Activated CD4-positive, alpha-beta T cell treated with anti-CD3 and anti-CD28 coated beads, Interleukin-2, amount 50 U/mL, for 1 hour (primary cell): ENCODE results near the gene ZNF234.
"Not testable (repeated sequence)": the region's sequence is repeated elsewhere in the genome, so short reads cannot be mapped to it uniquely, and the experiment has no call there.

Experiments used
- DNase-seq: peaks from one replicate; pipeline ENCODE4 v3.0.0-alpha.2; 2020

Gene ZNF234

DNA sequence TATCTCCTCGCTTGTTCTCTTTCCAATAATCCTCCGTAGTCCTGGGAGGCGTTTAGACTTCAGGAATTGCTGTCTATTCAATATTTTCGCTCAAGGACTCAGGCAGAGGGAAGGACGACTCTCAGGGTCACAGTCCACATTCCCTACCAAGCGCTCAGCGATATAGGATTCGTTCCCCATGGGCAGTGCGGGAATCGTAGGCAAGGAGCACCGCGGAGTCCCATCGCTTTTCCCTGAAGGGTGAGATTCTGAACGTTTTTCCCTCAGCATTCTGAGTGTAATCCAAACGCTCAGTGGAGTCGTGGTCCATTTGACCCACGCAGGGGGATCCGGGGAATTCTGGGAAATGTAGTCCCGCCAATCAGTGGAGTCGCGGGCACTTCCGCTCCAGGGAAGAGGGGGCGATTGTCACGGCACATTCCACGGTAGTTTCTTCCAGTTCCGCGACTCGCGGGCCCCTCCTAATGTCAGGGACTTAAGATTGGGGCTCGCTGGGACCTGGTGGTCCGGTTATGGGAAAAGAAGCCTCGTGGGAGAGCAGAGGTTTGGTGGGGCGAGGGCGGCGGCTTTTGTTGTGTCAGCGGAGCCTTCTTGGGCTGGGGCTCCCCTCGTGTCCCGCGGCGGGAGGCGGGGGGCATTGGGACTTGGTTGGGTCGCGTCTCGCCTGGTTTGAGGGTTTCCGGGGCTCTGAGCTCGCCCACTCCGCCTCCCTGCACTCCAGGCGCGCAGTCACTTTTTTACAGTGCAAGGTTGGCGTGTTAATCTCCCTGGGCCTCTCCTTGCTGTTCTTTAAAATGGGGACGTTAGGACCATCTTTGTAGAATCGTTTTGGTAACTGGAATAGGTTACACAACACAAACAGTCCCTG, at the start of gene ZNF234:
Gene ZNF234 (plus strand): TSS at position 364 of the 868 bp plus-strand sequence. CDS start 3,079 bp downstream, outside the sequence.
- DNase-seq: peak; percentile 57

DNA sequence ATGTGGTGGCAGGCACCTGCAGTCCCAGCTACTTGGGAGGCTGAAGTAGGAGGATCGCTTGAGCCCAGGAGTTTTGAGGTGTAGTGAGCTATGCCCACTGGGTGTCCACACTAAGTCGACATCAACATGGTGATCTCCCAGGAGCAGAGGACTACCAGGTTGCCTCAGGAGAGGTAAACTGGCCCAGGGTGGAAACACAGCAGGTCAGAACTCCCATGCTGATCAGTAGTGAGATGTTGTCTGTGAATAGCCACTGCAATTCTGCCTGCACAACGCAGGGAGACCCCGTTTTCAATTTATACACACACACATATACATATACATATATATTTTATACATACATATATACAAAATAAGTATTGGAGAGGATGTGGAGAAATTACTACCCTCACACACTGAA, 49.2 kb upstream of the ZNF234 start:
- DNase-seq: no peak

DNA sequence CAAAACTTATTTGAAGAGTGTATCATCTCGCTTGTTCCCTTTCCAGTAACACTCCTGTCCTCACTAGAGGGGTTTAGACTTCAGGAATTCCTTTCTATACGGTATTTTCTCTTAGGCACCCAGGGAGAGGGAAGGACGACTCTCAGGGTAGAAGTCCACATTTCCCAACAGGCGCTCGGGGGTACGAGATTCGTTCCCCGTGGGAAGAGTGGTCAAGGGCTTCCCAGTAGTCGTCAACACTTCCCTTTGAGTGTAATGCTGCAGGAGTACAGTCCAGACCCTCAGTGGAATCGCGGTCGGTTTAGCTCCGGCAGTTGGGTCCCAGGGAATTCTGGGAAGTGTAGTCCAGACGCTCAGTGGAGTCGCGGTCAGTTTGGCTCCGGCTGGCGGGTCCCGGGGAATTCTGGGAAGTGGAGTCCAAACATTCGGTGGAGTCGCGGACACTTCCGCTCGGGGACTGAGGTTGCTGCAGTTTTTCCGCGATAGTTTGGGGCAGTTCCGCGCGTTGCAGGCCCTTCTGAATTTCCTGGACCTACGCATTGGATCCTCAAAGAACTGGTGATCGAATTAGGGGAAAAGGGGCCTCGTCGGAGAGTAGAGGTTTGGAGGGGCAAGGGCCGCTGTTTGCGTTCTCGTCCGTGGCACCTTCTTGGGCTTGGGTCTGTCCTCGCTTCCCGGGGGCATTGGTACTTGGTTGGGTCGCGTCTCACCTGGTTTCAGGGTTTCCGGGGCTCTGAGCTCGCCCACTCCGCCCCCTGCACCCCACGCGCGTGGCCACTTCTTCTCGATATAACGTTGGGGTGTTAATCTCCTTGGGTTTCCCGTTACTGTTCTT, 47.2 kb upstream of the ZNF234 start, which contains the start of gene ZNF224:
Gene ZNF224 (plus strand): TSS at position 431 of the 835 bp plus-strand sequence. CDS start 3,513 bp downstream, outside the sequence.
- DNase-seq: peak; percentile 71

DNA sequence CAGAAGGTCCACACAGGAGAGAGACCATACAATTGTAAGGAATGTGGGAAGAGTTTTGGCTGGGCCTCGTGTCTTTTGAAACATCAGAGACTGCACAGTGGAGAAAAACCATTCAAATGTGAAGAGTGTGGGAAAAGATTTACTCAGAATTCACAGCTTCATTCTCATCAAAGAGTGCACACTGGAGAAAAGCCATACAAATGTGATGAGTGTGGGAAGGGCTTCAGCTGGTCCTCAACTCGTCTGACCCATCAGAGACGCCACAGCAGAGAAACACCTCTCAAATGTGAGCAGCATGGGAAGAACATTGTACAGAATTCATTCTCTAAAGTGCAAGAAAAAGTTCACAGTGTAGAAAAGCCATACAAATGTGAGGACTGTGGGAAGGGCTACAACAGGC, 33.6 kb upstream of the ZNF234 start:
- no peak for DNase-seq

DNA sequence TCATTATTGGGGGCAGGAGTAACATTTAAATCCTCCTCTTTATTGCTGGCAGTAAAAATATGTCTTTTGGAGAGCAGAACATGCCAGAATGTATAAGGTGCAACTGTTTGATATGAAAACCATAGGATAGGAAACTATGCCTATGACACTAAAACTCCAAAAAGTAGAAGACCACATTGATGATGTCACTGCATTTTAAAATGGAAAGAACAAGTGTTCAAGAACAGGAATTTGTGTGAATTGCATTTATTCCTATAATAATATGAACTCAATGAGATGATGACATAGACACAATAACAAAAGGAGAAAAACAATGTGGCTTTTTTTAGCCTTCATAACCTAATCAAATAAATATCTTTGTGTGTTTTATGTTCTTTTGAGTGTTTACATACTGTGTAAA, 31.9 kb upstream of the ZNF234 start:
- DNase-seq: no peak

DNA sequence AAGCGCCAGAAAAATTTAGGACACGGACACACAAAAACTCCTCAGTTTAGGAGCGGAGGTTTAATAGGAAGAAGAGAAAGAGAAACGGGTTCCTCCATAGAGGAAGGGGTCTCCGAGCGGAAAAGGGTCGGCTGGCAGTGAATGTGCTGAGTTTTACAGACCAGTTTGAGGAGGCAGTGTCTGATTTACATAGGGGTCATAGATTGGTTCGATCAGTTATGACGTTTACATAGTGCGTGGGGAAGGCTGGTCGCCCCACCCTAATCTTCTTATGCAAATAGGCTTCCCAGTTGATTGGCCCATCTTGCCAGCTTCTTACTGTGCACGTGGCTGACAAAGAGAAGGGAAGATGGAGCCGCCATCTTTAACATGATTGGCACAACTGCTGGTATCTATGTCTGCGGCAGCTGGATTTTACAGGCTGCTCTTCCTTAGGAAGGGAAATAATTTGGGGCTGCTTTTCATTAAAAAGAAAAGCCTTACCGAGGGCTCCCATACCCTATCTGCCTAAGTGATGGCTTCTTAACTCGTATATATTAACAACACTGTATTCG, 29.4 kb upstream of the ZNF234 start:
- DNase-seq: no peak

DNA sequence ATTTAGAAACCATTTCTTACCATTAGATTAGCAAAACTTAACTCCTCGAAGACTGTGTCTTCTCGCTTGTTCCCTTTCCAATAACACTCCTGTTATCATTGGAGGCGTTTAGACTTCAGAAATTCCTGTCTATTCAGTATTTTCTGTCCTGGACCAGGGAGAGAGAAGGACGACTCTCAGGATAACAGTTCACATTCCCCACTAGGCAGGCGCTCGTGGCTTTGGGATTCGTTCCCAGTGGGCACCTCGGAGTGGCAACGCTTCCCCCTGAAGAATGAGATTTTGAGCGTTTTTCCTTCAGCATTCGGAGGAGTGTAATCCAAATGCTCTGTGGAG, 28.6 kb upstream of the ZNF234 start:
- DNase-seq: no peak

DNA sequence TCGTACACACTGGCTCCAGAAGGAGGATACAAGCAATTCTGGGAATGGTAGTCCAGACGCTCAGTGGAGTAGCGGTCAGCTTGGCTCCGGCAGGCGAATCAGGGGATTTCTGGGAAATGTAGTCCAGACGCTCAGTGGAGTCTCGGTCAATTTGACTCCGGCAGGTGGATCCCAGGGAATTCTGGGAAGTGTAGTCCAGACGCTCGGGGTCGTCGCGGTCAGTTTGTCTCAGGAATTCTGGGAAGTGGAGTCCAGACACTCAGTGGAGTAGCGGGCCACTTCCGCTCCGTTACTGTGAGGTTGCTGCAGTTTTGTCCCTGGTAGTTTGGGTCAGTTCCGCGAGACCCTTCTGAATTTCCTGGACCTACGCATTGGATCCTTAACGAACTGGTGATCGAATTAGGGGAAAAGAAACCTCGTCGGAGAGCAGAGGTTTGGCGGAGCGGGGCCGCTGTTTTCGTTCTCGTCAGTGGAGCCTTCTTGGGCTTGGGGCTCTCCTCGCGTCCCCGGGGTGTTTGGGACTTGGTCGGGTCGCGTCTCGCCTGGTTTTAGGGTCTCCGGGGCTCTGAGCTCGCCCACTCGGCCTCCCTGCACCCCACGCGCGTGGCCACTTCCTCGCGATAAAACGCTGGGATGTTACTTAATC, 28.1 kb upstream of the ZNF234 start, which contains the start of gene ZNF225:
Gene ZNF225 (plus strand): TSS at position 262 of the 646 bp plus-strand sequence. CDS start 2,429 bp downstream, outside the sequence.
- DNase-seq: peak; percentile 71

DNA sequence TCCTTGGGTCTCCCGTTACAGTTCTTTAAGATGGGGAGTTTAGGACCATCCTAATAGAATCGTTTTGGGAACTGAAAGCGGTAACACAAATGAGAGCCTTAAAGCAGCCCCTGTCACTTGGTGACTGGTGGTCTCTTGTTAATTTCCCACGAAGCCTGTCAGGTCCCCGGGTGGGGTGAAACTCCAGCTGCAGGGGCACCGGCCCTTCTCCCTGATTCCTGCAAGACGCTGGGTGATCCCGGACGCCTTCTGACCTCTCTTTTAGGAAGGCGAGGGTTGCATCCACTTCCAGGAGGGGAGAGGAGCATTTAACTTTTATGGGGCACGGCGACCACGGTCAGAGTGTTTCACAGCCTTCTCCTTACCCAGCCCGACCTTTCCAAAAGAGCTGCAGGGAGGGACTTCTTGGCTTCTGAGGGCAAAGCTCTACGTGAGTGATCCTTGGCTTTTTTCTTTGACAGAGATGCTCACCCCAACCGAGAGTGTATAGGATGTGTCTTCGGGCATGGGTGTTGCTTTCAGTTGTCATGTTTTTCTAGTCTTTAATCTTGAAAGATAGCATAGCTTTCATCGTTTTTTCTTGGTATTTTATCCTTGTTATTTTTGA, 27.5 kb upstream of the ZNF234 start:
- DNase-seq: no peak

DNA sequence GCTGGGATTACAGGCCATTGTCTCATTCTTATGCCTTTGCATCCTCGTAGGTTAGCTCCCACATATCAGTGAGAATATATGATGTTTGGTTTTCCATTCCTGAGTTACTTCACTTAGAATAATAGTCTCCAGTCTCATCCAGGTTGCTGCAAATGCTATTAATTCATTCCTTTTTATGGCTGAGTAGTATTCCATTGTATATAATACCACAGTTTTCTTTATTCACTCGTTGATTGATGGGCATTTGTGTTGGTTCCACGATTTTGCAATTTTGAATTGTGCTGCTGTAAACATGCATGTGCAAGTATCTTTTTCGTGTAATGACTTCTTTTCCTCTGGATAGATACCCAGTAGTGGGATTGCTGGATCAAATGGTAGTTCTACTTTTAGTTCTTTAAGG, 20.2 kb upstream of the ZNF234 start:
- not testable (repeated sequence) for DNase-seq

DNA sequence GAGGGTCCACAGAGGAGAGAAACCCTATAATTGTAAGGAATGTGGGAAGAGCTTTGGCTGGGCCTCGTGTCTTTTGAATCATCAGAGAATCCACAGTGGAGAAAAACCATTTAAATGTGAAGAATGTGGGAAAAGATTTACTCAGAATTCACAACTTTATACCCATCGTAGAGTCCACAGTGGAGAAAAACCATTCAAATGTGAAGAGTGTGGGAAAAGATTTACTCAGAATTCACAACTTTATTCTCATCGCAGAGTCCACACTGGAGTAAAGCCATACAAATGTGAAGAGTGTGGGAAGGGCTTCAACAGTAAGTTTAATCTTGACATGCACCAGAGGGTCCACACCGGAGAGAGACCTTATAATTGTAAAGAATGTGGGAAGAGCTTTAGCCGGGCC, 9.4 kb upstream of the ZNF234 start:
- no peak for DNase-seq

DNA sequence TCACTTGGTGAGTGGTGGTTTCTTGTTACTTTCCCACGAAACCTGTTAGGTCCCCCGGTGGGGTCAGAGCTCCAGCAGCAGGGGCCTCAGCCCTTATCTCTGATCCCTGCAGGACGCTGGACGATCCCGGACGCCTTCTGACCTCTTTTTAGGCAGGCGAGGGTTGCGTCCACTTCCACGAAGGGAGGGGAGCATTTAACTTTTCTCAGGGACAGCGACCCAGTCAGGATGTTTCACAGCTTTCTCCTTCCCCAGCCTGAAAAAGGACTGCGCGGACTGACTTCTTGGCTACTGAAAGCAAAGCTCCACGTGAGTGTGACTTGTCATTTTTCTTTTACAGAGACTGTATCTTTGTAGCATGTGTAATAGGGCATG, 692 bp downstream of the ZNF234 start:
- DNase-seq: no peak

DNA sequence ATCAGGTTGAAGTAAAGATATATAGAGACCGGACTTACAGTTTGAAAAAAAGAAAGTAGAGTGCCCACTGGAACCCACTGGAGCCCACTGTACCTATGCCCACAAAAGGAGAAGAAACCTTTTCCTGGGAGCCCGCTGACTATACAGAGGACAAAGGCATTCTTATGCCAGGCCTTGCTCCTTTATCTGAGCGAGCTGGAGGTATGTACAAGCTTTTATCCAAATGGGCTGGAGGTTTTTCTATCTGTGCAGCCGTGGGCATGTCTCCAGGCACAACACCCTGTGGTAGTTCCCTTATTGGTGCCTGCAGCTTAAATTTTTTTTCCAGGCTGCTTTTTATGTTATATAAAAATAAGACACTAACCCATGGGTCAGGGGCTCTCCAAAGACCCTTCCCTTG, 8.4 kb downstream of the ZNF234 start:
- no peak for DNase-seq

DNA sequence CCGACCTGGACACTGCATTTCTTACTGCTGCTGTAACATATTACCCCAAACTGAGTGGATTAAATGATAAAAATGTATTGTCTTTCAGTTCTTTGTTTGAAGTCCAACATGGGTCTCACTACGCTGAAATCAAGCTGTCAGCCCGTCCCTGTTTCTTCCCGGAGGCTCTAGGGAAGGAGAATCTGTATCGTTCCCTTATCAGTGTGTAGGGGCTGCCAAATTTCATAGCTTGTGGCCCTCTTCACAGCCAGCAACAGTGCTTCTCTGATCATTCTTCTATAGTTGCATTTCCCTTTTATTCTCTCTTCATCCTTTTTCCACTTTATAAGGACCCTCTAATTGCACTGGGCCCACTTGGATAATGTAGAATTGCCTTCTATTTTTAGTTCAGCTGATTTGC, 10.1 kb downstream of the ZNF234 start:
- DNase-seq: no peak

DNA sequence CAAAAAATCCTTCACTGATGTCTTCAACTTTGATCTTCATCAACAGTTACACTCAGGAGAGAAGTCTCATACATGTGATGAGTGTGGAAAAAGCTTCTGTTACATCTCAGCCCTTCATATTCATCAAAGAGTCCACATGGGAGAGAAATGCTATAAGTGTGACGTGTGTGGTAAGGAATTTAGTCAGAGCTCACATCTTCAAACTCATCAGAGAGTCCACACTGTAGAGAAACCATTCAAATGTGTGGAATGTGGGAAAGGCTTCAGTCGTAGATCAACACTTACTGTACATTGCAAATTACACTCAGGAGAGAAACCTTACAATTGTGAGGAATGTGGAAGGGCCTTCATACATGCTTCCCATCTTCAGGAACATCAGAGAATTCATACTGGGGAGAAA, 15.1 kb downstream of the ZNF234 start:
- no peak for DNase-seq

DNA sequence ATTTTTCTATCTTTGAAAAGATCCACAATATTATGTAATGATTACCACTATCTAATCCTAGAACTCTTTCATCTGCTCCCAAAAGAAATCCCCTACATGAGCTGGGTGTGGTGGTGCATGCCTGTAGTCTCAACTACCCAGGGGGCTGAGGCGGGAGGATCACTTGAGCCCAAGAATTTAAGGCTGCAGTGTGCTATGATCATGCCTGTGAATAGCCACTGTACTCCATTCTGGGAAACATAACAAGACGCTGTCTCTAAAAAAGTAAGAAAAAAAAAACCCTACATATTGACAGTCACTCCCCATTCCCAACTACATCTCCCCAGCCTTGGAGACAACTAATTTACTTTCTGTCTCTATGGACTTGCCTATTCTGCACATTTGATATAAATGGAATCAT, 22.4 kb downstream of the ZNF234 start:
- DNase-seq: no peak

DNA sequence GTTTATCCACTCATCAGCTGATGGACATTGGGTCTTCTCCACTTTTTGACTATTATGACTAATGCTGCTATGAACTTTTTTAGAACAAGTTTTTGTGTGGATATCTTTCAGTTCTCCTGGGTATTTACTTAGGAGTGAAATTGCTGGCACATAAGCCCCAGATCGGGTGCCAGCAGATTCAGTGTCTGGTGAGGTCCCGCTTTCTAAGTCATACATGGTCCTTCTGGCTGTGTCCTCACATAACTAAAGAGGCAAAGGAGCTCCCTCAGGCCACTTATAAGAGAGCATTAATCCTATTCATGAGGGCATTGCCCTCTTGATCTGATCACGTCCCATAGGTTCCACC, 22.9 kb downstream of the ZNF234 start:
- DNase-seq: no peak

DNA sequence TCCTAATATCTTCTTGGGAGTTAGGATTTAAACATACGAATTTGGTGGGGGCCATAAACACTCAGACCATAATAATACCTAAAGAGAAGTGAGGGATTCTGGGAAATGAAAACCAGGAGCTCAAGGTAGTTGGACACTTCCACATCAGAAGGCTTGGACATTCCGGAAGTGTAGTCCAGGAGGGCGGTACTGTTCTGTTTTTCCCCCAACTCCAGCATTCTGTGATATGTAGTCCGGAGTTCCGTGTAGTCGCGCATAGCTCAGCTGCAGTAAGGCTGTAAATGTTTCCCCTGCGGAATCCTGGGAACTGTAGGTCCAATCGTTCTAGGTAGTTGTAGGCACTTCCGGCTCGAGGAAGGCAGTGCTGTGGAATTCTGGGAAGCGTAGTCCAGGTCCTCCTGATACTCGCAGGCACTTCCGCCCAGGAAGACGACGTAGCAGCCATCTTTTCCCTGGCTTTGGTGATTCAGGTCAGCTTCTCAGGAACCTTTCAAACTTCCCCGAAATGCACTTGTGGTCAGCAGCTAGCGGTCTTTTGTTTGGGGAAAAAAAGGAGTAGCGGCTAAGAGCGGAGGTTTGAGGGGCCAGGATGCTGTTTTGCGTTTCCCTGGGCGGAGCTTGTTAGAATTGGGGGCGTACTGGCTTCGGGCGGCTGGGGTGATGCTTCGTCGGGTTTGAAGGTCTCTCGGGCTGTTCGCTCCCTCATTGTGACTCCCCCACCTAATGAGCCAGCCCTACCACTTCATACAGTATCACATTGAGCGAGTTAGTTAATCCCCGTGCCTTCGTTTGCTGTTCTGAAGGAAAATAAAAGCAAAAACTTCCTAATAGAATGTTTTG, 23.5 kb downstream of the ZNF234 start, which contains the start of gene ZNF226:
Gene ZNF226 (plus strand): TSS at position 428 of the 840 bp plus-strand sequence. CDS start 4,981 bp downstream, outside the sequence.
- peak; percentile 67 for DNase-seq

DNA sequence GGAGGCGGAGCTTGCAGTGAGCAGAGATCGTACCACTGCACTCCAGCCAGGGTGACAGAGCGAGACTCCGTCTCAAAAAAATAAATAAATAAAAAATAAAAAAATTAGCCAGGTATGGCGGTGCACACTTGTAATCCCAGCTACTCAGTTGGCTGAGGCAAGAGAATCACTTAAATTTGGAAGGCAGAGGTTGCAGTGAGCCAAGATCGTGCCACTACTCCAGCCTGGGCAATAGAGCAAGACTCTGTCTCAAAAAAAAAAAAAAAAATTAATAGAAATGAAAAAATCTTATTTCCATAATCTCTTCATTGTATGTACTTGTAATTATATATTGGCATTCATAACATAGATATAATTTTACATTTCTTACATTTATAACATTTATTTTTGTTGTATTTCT, 29.3 kb downstream of the ZNF234 start:
- not testable (repeated sequence) for DNase-seq

DNA sequence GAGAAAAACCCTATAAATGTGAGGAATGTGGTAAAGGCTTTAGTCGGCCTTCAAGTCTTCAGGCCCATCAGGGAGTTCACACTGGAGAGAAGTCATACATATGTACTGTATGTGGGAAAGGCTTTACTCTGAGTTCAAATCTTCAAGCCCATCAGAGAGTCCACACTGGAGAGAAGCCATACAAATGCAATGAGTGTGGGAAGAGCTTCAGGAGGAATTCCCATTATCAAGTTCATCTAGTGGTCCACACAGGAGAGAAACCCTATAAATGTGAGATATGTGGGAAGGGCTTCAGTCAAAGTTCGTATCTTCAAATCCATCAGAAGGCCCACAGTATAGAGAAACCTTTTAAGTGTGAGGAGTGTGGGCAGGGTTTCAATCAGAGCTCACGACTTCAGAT, 35.2 kb downstream of the ZNF234 start:
- DNase-seq: no peak

DNA sequence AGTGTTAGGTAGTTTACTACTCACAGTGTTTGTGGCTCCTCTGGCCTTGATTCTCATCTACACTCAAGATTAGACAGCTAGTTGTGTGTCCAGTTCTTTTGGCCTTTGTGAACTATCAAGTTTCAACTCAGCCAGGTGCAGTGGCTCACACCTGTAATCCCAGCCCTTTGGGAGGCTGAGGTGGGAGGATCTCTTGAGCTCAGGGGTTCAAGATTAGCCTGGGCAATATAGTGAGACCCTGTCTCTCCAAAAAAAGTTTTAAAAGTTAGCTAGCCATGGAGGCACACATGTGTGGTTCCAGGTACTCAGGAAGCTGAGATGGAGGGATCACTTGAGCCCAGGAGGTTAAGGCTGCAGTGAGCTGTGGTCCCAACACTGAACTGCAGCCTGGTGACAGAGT, 39.6 kb downstream of the ZNF234 start:
- DNase-seq: no peak

DNA sequence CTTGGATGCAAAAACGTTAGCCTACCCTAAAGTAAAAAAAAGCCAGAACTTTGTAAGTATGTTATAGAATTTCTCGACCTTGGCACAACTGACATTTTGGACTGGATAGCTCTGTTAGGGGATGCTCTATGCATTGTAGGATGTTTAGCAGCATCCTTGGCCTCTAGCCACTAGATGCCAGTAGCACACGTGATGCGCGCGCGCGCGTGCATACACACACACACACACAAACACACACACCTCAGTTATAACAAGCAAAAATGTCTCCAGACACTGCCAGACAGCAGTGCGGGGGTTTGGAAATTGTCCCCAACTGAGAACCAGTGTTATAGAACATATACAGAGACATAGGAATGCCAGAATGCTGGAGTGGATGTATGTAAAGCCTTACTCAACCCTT, 40.8 kb downstream of the ZNF234 start:
- no peak for DNase-seq
